Sigmoid colon (tissue), 7 donors: ENCODE results near the gene IKZF4. TPM values are rescaled to one million over a fixed set of nuclear protein-coding genes. Genes with fewer than 3 reads are reported as not detected.
A peak's percentile ranks its signal among the peaks of the same experiment; 100 is the strongest.
"Not testable (repeated sequence)": the region's sequence is repeated elsewhere in the genome, so short reads cannot be mapped to it uniquely, and the experiment has no call there.

Experiments
- DNase-seq: peaks from one replicate; pipeline ENCODE4 v3.0.0-alpha.2; 2019
- H3K27ac ChIP-seq, 4 donors: fragments of 200-600 bp; sonication (generic); one replicate each; pipeline ENCODE4 v1.5.1; 2016 to 2019; ENCODE audit warnings: mild to moderate bottlenecking in 1 of 4
- H3K27me3 ChIP-seq, 3 donors: fragments of 200-600 bp; sonication (generic); one replicate each; pipeline ENCODE4 v1.5.1; 2019; ENCODE audit warnings: mild to moderate bottlenecking in 1 of 3
- H3K36me3 ChIP-seq, 4 donors: fragments of 200-600 bp; sonication (generic); one replicate each; pipeline ENCODE4 v1.5.1; 2016 to 2019
- H3K4me1 ChIP-seq, 4 donors: fragments of 200-600 bp; sonication (generic); one replicate each; pipeline ENCODE4 v1.5.1; 2017 to 2019
- H3K4me3 ChIP-seq, 4 donors: fragments of 200-600 bp; sonication (generic); one replicate each; pipeline ENCODE4 v1.5.1; 2017 to 2019; ENCODE audit warnings: mild to moderate bottlenecking in 2 of 4, moderate library complexity in 1 of 4
- H3K9me3 ChIP-seq, 4 donors: fragments of 200-600 bp in 3 of 4; sonication (generic) in 3 of 4; one replicate each; pipeline versions ENCODE4 v1.5.1 to v1.6.1; 2013 to 2019
- CTCF ChIP-seq, 4 experiments: fragments of 450-650 bp in 3 of 4; fragments of 200-600 bp in 1 of 4; IDR thresholded peaks; one replicate each; pipeline ENCODE4 v1.5.1; 2016 to 2019; ENCODE audit warnings: antibody characterized with exemption in 4 of 4, mild to moderate bottlenecking in 3 of 4, moderate library complexity in 2 of 4
- EP300 ChIP-seq, 4 donors: sonication (generic); formaldehyde crosslinking; IDR thresholded peaks; one replicate each; pipeline ENCODE4 v1.6.1; 2017; ENCODE audit warnings: antibody characterized with exemption in 4 of 4
- POLR2A ChIP-seq, 2 donors: fragments of 450-650 bp; IDR thresholded peaks; one replicate each; pipeline ENCODE4 v1.6.1; 2016; ENCODE audit warnings: antibody characterized with exemption in 2 of 2, mild to moderate bottlenecking in 2 of 2, moderate library complexity in 2 of 2
- POLR2AphosphoS5 ChIP-seq, 4 donors: sonication (generic); formaldehyde crosslinking; IDR thresholded peaks; one replicate each; pipeline ENCODE4 v1.6.1; 2017; ENCODE audit warnings: antibody characterized with exemption in 4 of 4
- WGBS, 2 donors: extraction: QIAGEN DNeasy Blood & Tissue Kit; methylation state at CpG; one replicate each; pipeline ENCODE4 v1.1.7; 2013; 5-methylcytosine and 5-hydroxymethylcytosine counted together
- intact Hi-C: fragments of 100-400 bp; cut with DNase I; formaldehyde crosslinking; loops from one replicate; pipeline ENCODE4 v1.15.1; 2023
- polyA plus RNA-seq, 3 donors: library from polyadenylated mRNA; stranded (reverse); fragments of 200-250 nt; gene quantifications; one replicate each; pipeline ENCODE4 v1.2.3, GENCODE V29; 2013
- total RNA-seq, 4 donors: library from RNA; depleted of rRNA; stranded (reverse); fragments of >200 nt; gene quantifications; one replicate each; pipeline ENCODE4 v1.1.0, GENCODE V29; 2016
- donor health status: healthy with polysubstance abuse.
- donor health status: Bipolar disorder and iron deficiency.
- donor health status: healthy.

IKZF4 gene
- total and polyA plus RNA-seq, 7 donors: 0.92 to 23.8 (median 2.4) TPM

DNA sequence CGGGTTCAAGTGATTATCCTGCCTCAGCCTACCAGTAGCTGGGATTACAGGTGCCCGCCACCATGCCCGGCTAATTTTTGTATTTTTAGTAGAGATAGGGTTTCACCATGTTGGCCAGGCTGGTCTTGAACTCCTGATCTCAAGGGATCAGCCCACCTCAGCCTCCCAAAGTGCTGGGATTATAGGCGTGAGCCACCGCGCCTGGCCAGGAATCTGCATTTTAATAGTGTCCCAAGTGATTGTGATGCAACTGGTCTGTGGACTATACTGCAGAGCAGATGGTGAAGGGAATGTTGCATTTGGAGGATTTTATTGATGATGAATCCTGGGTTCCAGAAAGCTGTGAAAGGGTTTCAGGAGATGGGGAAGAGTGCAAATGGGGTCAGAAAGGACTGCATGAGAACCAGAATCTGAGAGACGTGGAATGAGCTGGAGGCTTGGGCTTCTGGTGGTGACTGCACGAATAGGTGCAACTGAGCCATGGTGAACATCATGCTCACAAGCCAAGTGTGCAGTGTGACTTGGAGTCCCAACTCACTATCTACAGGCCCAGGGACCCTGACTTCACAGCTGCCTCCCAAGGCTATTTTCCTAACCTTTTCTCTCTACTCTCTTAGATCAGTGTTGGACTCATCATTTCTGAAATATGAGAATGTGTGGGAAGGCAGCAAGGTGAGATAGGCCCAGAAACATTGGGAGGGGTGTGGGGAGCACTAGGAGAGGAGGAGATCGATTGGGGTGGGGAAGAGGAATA is 25.4 kb downstream of the IKZF4 start:
- Histone ChIP-seq H3K9me3 (no peaks in the 10 kb centered on the region), H3K27ac (peak overlapping the region in 3 of 4 donors; percentile 41 to 49 (median 48)), H3K27me3 (no peaks in the 10 kb centered on the region), H3K4me1 (peaks cover 0 to 20% (median 16%) of the 10 kb centered on the region in 4 donors), H3K36me3 (peaks cover 17 to 32% (median 19%) of the 10 kb centered on the region in 4 donors), H3K4me3 (no peak overlapping the region)
- TF ChIP-seq POLR2AphosphoS5 (IDR thresholded peaks at IDR 0.05) (no peak), EP300 (IDR thresholded peaks at IDR 0.05) (no peak), CTCF (IDR thresholded peaks at IDR 0.05) (no peak), POLR2A (IDR thresholded peaks at IDR 0.05) (no peak)
- DNase-seq: no peak
- WGBS, 2 donors: 84 to 86% methylated on average over 9 of the region's 9 CpGs
- intact Hi-C loops: loop anchor here (5.0 to 10.0 kb wide), 2 partner anchors 36 to 139 kb away; partner anchors contain the start of genes ERBB3 and SMARCC2

GRCh38 chr12:56053407-56053893 is 32.6 kb downstream of the IKZF4 start:
- intact Hi-C loops: no loop called here

DNA sequence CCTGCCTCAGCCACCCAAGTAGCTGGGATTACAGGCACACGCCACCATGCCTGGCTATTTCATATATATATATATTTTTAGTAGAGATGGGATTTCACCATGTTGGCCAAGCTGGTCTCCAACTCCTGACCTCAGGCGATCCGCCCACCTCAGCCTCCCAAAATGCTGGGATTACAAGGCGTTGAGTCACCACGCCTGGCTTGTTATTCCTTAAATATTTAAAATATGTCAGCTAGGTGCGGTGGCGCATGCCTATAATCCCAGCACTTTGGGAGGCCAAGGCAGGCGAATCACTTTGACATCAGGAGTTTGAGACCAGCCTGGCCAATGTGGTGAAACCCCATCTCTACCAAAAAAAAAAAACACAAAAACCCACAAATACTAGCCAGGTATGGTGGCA is 39.1 kb downstream of the IKZF4 start:
- DNase-seq: not testable (repeated sequence)
- 91 to 94% methylated on average over 8 of the region's 8 CpGs for WGBS, 2 donors

More at GRCh38 chr12:56053407-56053893, 32.6 kb downstream of the IKZF4 start:
- Histone ChIP-seq H3K27ac (no peak overlapping the region), H3K4me3 (no peak overlapping the region), H3K27me3 (no peaks in the 10 kb centered on the region), H3K4me1 (no peaks in the 10 kb centered on the region), H3K9me3 (no peaks in the 10 kb centered on the region), H3K36me3 (no peaks in the 10 kb centered on the region)
- 79 to 81% methylated on average over 6 of the region's 6 CpGs for WGBS, 2 donors
- TF ChIP-seq CTCF (IDR thresholded peaks at IDR 0.05) (no peak), EP300 (IDR thresholded peaks at IDR 0.05) (no peak), POLR2AphosphoS5 (IDR thresholded peaks at IDR 0.05) (no peak), POLR2A (IDR thresholded peaks at IDR 0.05) (no peak)
- DNase-seq: no peak

DNA sequence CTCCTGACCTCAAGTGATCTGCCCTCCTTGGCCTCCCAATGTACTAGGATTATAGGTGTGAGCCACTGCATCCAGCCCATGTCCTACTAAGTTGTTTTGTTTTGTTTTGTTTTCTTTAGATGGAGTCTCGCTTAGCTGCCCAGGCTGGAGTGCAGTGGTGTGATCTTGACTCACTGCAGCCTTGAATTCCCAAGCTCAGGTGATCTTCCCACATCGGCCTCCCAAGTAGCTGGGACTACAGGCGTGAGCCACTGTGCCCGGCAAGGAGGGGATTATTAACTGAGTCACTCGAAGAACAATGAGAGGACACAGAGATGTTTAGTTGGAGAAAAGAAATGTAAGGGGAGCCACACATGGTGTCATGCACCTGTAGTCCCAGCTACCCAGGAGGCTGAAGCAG is 41.1 kb downstream of the IKZF4 start:
- 72 to 91% methylated on average over 5 of the region's 5 CpGs for WGBS, 2 donors

More for the DNA sequence above, 39.1 kb downstream of the IKZF4 start:
- intact Hi-C loops, H3K36me3 ChIP-seq, H3K9me3 ChIP-seq, H3K27ac ChIP-seq, H3K4me1 ChIP-seq, H3K27me3 ChIP-seq, H3K4me3 ChIP-seq: not testable (repeated sequence)

More for the DNA sequence above, 41.1 kb downstream of the IKZF4 start:
- no peaks in the 10 kb centered on the region for H3K4me1 ChIP-seq
- H3K36me3 ChIP-seq: no peaks in the 10 kb centered on the region
- no peak overlapping the region for H3K4me3 ChIP-seq
- no peaks in the 10 kb centered on the region for H3K27me3 ChIP-seq
- H3K9me3 ChIP-seq: no peaks in the 10 kb centered on the region
- no peak overlapping the region for H3K27ac ChIP-seq
- intact Hi-C loops: no loop called here
- DNase-seq: no peak
- no peak for TF ChIP-seq EP300 (IDR thresholded peaks at IDR 0.05)
- no peak for TF ChIP-seq POLR2AphosphoS5 (IDR thresholded peaks at IDR 0.05)
- no peak for TF ChIP-seq CTCF (IDR thresholded peaks at IDR 0.05)
- TF ChIP-seq POLR2A (IDR thresholded peaks at IDR 0.05): no peak
